ENCODE data around the gene SLC25A36.

The SLC25A36 gene

GRCh38 chr3:140910860-140911259 lies 30.8 kb upstream of the SLC25A36 start:
- no peaks in the 10 kb centered on the region for H3K36me3 ChIP-seq (ENCODE audit: control insufficient read depth in 5 of 5, insufficient read depth in 5 of 5, low read length in 5 of 5)
- H3K9ac ChIP-seq (ENCODE audit: low read length in 5 of 5): no peak overlapping the region
- H3K4me3 ChIP-seq (ENCODE audit: low read depth in 1 of 5, low read length in 5 of 5): peak overlapping the region; percentile 55 to 74 (median 62)
- H3K27me3 ChIP-seq (ENCODE audit: control insufficient read depth in 5 of 5, insufficient read depth in 4 of 5, low read length in 5 of 5): no peaks in the 10 kb centered on the region
- peaks cover 0 to 4% (median 0%) of the 10 kb centered on the region in 5 donors for H3K4me1 ChIP-seq (ENCODE audit: control insufficient read depth in 5 of 5, insufficient read depth in 5 of 5, low read length in 5 of 5)
- H3K27ac ChIP-seq (ENCODE audit: low read depth, low read length): no peak overlapping the region
- H3K9me3 ChIP-seq (ENCODE audit: control insufficient read depth in 5 of 5, low read length in 5 of 5): no peaks in the 10 kb centered on the region

- Histone ChIP-seq H3K27ac (ENCODE audit: low read depth, low read length) (no peak overlapping the region), H3K36me3 (ENCODE audit: control insufficient read depth in 5 of 5, insufficient read depth in 5 of 5, low read length in 5 of 5) (no peaks in the 10 kb centered on the region), H3K4me3 (ENCODE audit: low read depth in 1 of 5, low read length in 5 of 5) (no peak overlapping the region), H3K4me1 (ENCODE audit: control insufficient read depth in 5 of 5, insufficient read depth in 5 of 5, low read length in 5 of 5) (peaks cover 0 to 4% (median 0%) of the 10 kb centered on the region in 5 donors), H3K27me3 (ENCODE audit: control insufficient read depth in 5 of 5, insufficient read depth in 4 of 5, low read length in 5 of 5) (no peaks in the 10 kb centered on the region), H3K9me3 (ENCODE audit: control insufficient read depth in 5 of 5, low read length in 5 of 5) (no peaks in the 10 kb centered on the region), H3K9ac (ENCODE audit: low read length in 5 of 5) (no peak overlapping the region)
Observed at GRCh38 chr3:140911822-140912221, 29.8 kb upstream of the SLC25A36 start.

GRCh38 chr3:140913728-140914127 lies 27.9 kb upstream of the SLC25A36 start:
- Histone ChIP-seq H3K4me3 (ENCODE audit: low read depth in 1 of 5, low read length in 5 of 5) (no peak overlapping the region), H3K4me1 (ENCODE audit: control insufficient read depth in 5 of 5, insufficient read depth in 5 of 5, low read length in 5 of 5) (peaks cover 0 to 4% (median 0%) of the 10 kb centered on the region in 5 donors), H3K9me3 (ENCODE audit: control insufficient read depth in 5 of 5, low read length in 5 of 5) (no peaks in the 10 kb centered on the region), H3K27me3 (ENCODE audit: control insufficient read depth in 5 of 5, insufficient read depth in 4 of 5, low read length in 5 of 5) (no peaks in the 10 kb centered on the region), H3K9ac (ENCODE audit: low read length in 5 of 5) (no peak overlapping the region), H3K27ac (ENCODE audit: low read depth, low read length) (no peak overlapping the region), H3K36me3 (ENCODE audit: control insufficient read depth in 5 of 5, insufficient read depth in 5 of 5, low read length in 5 of 5) (no peaks in the 10 kb centered on the region)

GRCh38 chr3:140914384-140914945 lies 27.2 kb upstream of the SLC25A36 start:
- Histone ChIP-seq H3K9me3 (ENCODE audit: control insufficient read depth in 5 of 5, low read length in 5 of 5) (no peaks in the 10 kb centered on the region), H3K9ac (ENCODE audit: low read length in 5 of 5) (no peak overlapping the region), H3K27ac (ENCODE audit: low read depth, low read length) (no peak overlapping the region), H3K4me1 (ENCODE audit: control insufficient read depth in 5 of 5, insufficient read depth in 5 of 5, low read length in 5 of 5) (peaks cover 0 to 4% (median 0%) of the 10 kb centered on the region in 5 donors), H3K36me3 (ENCODE audit: control insufficient read depth in 5 of 5, insufficient read depth in 5 of 5, low read length in 5 of 5) (no peaks in the 10 kb centered on the region), H3K4me3 (ENCODE audit: low read depth in 1 of 5, low read length in 5 of 5) (no peak overlapping the region), H3K27me3 (ENCODE audit: control insufficient read depth in 5 of 5, insufficient read depth in 4 of 5, low read length in 5 of 5) (no peaks in the 10 kb centered on the region)

GRCh38 chr3:140916603-140917002 lies 25.0 kb upstream of the SLC25A36 start:
- Histone ChIP-seq H3K27ac (ENCODE audit: low read depth, low read length) (no peak overlapping the region), H3K4me1 (ENCODE audit: control insufficient read depth in 5 of 5, insufficient read depth in 5 of 5, low read length in 5 of 5) (no peaks in the 10 kb centered on the region), H3K9ac (ENCODE audit: low read length in 5 of 5) (no peak overlapping the region), H3K9me3 (ENCODE audit: control insufficient read depth in 5 of 5, low read length in 5 of 5) (no peaks in the 10 kb centered on the region), H3K4me3 (ENCODE audit: low read depth in 1 of 5, low read length in 5 of 5) (no peak overlapping the region), H3K27me3 (ENCODE audit: control insufficient read depth in 5 of 5, insufficient read depth in 4 of 5, low read length in 5 of 5) (no peaks in the 10 kb centered on the region), H3K36me3 (ENCODE audit: control insufficient read depth in 5 of 5, insufficient read depth in 5 of 5, low read length in 5 of 5) (no peaks in the 10 kb centered on the region)

GRCh38 chr3:140917772-140918171 lies 23.9 kb upstream of the SLC25A36 start:
- no peaks in the 10 kb centered on the region for H3K9me3 ChIP-seq (ENCODE audit: control insufficient read depth in 5 of 5, low read length in 5 of 5)
- no peaks in the 10 kb centered on the region for H3K4me1 ChIP-seq (ENCODE audit: control insufficient read depth in 5 of 5, insufficient read depth in 5 of 5, low read length in 5 of 5)
- H3K4me3 ChIP-seq (ENCODE audit: low read depth in 1 of 5, low read length in 5 of 5): no peak overlapping the region
- H3K27ac ChIP-seq (ENCODE audit: low read depth, low read length): no peak overlapping the region
- H3K9ac ChIP-seq (ENCODE audit: low read length in 5 of 5): no peak overlapping the region
- no peaks in the 10 kb centered on the region for H3K36me3 ChIP-seq (ENCODE audit: control insufficient read depth in 5 of 5, insufficient read depth in 5 of 5, low read length in 5 of 5)
- no peaks in the 10 kb centered on the region for H3K27me3 ChIP-seq (ENCODE audit: control insufficient read depth in 5 of 5, insufficient read depth in 4 of 5, low read length in 5 of 5)

- H3K27ac ChIP-seq (ENCODE audit: low read depth, low read length): no peak overlapping the region
- H3K9ac ChIP-seq (ENCODE audit: low read length in 5 of 5): no peak overlapping the region
- H3K27me3 ChIP-seq (ENCODE audit: control insufficient read depth in 5 of 5, insufficient read depth in 4 of 5, low read length in 5 of 5): no peaks in the 10 kb centered on the region
- H3K4me1 ChIP-seq (ENCODE audit: control insufficient read depth in 5 of 5, insufficient read depth in 5 of 5, low read length in 5 of 5): peaks cover 0 to 11% (median 0%) of the 10 kb centered on the region in 5 donors
- no peaks in the 10 kb centered on the region for H3K36me3 ChIP-seq (ENCODE audit: control insufficient read depth in 5 of 5, insufficient read depth in 5 of 5, low read length in 5 of 5)
- H3K9me3 ChIP-seq (ENCODE audit: control insufficient read depth in 5 of 5, low read length in 5 of 5): no peaks in the 10 kb centered on the region
- H3K4me3 ChIP-seq (ENCODE audit: low read depth in 1 of 5, low read length in 5 of 5): no peak overlapping the region
Observed at GRCh38 chr3:140920029-140920428, 21.6 kb upstream of the SLC25A36 start.

GRCh38 chr3:140922634-140923033 lies 19.0 kb upstream of the SLC25A36 start:
- no peak overlapping the region for H3K9ac ChIP-seq (ENCODE audit: low read length in 5 of 5)
- no peak overlapping the region for H3K4me3 ChIP-seq (ENCODE audit: low read depth in 1 of 5, low read length in 5 of 5)
- H3K27ac ChIP-seq (ENCODE audit: low read depth, low read length): no peak overlapping the region
- no peaks in the 10 kb centered on the region for H3K9me3 ChIP-seq (ENCODE audit: control insufficient read depth in 5 of 5, low read length in 5 of 5)
- H3K4me1 ChIP-seq (ENCODE audit: control insufficient read depth in 5 of 5, insufficient read depth in 5 of 5, low read length in 5 of 5): peaks cover 0 to 13% (median 0%) of the 10 kb centered on the region in 5 donors
- H3K36me3 ChIP-seq (ENCODE audit: control insufficient read depth in 5 of 5, insufficient read depth in 5 of 5, low read length in 5 of 5): no peaks in the 10 kb centered on the region
- H3K27me3 ChIP-seq (ENCODE audit: control insufficient read depth in 5 of 5, insufficient read depth in 4 of 5, low read length in 5 of 5): no peaks in the 10 kb centered on the region

GRCh38 chr3:140924097-140924873 lies 17.4 kb upstream of the SLC25A36 start:
- Histone ChIP-seq H3K4me3 (ENCODE audit: low read depth in 1 of 5, low read length in 5 of 5) (no peak overlapping the region), H3K4me1 (ENCODE audit: control insufficient read depth in 5 of 5, insufficient read depth in 5 of 5, low read length in 5 of 5) (peaks cover 0 to 13% (median 0%) of the 10 kb centered on the region in 5 donors), H3K9me3 (ENCODE audit: control insufficient read depth in 5 of 5, low read length in 5 of 5) (no peaks in the 10 kb centered on the region), H3K9ac (ENCODE audit: low read length in 5 of 5) (no peak overlapping the region), H3K36me3 (ENCODE audit: control insufficient read depth in 5 of 5, insufficient read depth in 5 of 5, low read length in 5 of 5) (no peaks in the 10 kb centered on the region), H3K27ac (ENCODE audit: low read depth, low read length) (peak overlapping the region; percentile 6), H3K27me3 (ENCODE audit: control insufficient read depth in 5 of 5, insufficient read depth in 4 of 5, low read length in 5 of 5) (no peaks in the 10 kb centered on the region)

GRCh38 chr3:140927279-140928069 lies 14.2 kb upstream of the SLC25A36 start:
- H3K27ac ChIP-seq (ENCODE audit: low read depth, low read length): no peak overlapping the region
- no peaks in the 10 kb centered on the region for H3K27me3 ChIP-seq (ENCODE audit: control insufficient read depth in 5 of 5, insufficient read depth in 4 of 5, low read length in 5 of 5)
- no peaks in the 10 kb centered on the region for H3K36me3 ChIP-seq (ENCODE audit: control insufficient read depth in 5 of 5, insufficient read depth in 5 of 5, low read length in 5 of 5)
- no peaks in the 10 kb centered on the region for H3K9me3 ChIP-seq (ENCODE audit: control insufficient read depth in 5 of 5, low read length in 5 of 5)
- no peak overlapping the region for H3K9ac ChIP-seq (ENCODE audit: low read length in 5 of 5)
- H3K4me3 ChIP-seq (ENCODE audit: low read depth in 1 of 5, low read length in 5 of 5): no peak overlapping the region
- H3K4me1 ChIP-seq (ENCODE audit: control insufficient read depth in 5 of 5, insufficient read depth in 5 of 5, low read length in 5 of 5): peaks cover 0 to 13% (median 3%) of the 10 kb centered on the region in 5 donors

All from subcutaneous abdominal adipose tissue (tissue), 5 donors.